HG03432 (cell line): ENCODE measurements around the gene GTPBP3.
"Not testable (repeated sequence)": the region's sequence is repeated elsewhere in the genome, so short reads cannot be mapped to it uniquely, and the experiment has no call there.

Experiments
- ATAC-seq: cut with Tn5 transposase; IDR thresholded peaks from one replicate; pipeline ENCODE4 v1.9.1; 2021; ENCODE audit warnings: mild to moderate bottlenecking, moderate library complexity; ENCODE audit not compliant: unreplicated experiment

GTPBP3 gene

DNA sequence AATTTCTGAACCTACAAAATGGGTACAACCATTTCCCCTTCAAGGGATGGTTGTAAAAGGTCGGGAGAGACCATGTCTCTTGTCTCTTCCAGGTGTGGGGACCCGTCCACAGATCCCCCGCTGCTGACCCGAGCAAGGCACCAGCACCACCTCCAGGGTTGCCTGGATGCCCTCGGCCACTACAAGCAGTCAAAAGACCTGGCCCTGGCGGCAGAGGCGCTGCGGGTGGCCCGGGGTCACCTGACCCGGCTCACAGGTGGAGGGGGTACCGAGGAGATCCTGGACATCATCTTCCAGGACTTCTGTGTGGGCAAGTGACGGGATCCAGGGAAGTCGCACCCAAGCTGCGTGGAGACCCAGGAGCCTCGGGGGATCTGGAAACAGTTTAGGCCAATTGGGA, 4.0 kb downstream of the GTPBP3 start:
- ATAC-seq = no peak

DNA sequence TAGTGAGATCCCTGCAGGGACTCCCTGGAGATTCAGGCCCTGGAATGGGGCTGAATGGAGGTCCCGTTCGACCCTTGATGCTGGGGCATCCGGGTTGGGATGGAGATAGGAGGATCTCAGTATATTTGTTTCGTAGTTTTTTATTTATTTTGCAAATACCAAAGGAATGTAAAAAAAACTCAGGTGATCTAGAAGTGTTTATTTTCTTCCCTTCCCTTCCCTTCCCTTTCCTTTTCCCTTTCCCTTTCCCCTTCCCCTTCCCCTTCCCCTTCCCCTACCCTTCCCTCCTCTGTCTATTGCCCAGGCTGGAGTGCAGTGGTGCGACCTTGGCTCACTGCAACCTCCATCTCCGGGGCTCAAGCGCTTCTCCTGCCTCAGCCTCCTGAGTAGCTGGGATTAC, 4.5 kb downstream of the GTPBP3 start:
- no peak for ATAC-seq

DNA sequence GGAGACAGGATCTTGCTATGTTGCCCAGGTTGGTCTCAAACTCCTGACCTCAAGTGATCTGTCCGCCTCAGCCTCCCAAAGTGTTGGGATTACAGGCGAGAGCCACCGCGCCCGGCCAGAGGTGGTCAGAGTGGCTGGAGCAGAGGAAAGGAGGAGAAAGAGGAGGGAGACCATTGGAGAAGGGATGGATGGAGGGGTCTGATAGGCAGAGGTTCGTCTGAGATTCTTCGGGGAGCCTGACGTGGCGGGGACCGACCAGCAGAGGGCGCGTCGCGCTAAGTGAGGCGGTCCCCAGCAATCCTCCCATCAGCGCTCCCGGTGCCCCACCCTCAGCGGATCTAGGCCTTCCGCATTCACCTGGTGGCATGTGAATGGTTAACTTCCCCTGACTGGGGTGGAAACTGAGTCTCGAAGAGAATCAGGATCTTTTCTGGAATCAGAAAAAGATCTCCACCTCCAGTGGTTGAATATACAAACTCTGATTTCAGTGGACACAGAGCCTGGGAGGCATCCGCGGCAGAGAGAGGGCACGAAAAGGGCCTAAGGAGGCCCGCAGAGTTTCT, 8.8 kb downstream of the GTPBP3 start:
- ATAC-seq = no peak

DNA sequence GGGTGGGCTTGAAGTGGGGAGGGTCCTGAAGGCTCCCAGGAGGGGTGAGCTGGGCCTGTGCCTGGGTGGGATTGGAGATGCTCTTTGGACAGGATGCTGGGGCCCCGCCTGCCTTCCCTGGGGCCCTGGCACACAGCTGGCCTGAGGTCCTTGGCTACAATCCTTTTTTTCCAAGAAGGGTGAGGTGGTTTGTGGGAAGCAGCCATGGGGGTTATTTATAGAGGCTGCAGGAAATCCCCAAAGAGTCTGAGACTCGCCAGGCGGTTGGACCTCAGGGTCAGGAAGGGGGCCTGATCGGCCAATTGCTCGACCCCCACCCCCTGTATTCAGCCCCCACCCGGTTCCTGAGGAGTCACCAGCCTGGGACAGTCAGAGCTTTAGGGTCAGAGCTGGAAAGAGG, 10.0 kb downstream of the GTPBP3 start:
- no peak for ATAC-seq

DNA sequence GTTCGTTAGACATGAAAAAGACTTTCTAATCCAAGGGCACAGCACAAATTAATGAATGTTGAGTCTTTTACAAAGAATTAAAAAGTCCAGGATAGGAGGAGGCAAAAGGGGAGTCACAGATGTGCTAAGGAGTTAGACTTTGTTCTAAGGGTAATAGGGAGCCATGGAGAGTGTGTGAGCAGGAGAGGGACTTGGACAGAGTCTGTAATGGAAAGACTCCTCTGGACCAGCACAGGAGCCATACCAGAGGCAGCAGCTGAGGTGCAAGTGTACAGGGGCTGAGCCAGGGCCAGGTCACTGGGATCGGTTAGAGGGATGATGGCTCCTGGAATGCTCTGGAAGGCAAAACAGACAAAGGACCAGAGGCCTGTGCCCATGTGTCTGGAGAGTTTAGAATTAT, 10.5 kb downstream of the GTPBP3 start:
- ATAC-seq = no peak

DNA sequence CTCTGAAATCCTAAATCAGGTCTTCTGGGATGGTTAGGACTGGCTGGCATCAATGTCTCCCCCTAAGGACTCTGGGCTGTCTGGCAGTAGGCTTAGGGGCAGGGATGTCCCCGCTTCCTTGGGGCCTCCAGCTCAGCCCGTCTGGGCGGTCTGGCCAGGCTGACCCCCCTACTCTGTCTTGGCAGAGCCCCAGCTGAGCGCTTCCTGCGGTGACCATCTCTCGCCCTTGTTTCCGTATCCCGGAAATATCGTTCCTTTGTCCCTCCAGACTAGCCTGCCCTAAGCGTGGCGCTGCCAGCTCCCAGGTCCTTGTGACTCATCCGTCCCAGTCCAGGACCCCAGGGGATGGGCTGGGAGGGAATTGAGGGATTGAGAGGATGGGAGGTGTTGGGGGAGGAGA, 11.3 kb downstream of the GTPBP3 start:
- no peak for ATAC-seq

DNA sequence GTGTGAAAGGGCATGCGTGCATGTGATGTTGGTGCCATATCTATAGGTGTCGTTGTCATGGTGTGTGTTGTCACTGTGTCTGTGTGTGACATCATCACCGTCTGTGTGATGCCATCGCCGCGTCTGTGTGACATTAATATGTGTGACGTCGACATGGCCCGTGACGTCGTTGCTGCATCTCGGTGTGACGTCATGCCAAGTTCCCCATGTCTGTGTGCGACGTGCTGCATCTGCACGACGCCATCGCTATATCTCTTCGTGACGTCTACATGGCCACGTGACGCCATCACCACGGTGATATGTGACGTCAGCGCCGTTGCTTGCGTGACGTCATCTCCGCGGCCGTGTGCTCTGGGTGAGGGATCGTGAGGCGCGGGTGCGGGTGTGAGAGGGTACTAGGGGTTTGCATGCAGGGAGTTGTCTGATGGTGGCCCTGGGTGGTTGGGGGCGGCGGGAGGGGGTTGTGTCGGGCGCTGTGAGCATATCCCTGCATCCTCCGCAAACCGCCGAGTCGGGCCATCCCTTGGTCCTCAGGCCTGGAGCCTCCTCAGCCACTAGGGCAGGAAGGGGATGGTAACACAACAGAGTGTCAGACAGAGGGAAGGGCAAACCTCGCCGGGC, 14.6 kb downstream of the GTPBP3 start:
- ATAC-seq = no peak

DNA sequence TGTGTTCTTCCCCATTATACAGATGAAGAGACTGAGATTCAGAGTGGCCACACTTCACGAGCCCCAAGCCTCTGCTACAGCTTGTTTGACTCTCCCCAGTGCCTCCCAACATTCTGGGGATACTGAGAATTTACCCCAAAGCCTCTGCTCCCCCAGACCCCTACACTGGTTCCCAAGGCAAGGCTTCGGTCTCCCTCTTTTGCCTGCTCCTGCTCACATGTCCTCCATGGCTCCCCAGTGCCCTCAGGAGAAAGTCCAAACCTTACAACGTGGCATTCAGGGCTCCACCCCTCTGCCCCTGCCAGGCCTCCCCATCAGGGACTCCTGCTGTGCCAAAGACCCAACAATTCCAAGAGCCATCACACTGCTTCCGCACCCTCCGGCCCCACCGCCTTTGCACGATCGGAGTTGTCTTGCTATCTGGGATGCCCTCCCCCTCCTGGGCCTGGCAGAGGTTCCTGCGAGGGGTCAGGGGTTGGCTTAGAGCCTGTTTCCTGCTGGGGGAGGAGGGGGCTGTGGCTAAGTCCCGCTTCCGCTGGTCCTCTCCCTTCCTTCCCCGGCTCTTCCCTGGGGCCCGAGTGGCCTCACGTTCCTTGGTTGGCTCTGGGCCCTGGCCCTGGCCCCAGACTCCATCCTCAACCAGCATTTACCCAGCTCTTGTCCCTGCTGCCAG, 15.4 kb downstream of the GTPBP3 start:
- no peak for ATAC-seq

DNA sequence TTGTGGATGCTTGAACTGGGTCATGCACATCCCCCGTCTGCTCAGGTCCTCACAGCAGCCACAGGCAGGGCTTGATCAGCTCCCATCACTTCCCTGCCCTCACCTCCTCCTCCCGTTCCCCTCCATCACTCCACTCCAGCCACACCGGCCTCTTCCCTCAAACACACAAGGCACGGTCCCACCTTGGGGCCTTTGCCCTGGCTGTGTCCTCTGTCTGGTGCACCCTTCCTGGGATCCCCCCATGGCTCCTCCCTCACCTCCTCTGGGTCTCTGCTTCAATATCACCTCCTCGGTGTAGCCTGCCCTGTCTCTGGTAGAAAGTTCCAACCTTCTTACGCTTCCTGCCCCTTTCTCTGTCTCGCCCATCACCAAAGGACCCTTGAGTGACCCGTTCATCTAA, 16.0 kb downstream of the GTPBP3 start:
- ATAC-seq = no peak

DNA sequence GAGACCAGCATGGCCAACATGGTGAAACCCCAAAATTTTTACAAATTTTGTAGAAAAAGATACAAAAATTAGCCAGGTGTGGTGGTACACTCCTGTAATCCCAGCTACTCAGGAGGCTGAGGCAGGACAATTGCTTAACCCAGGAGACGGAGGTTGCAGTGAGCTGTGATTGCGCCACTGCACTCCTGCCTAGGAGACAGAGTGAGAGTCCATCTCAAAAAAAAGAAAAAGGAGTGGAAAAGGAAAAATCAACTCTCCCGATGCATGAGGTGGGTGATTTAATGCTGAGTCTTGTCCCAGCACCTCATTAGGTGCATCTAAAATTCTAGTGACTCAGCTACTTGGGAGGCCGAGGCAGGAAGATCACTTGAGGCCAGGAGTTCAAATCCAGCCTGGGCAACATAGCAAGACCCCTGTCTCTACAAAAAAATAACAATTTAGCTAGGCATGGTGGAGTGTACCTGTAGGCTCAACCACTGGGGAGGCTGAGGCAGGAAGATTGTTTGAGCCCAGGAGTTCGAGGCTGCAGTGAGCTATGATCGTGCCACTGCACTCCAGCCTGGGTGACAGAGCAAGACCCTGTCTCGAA, 19.8 kb downstream of the GTPBP3 start:
- ATAC-seq = no peak

DNA sequence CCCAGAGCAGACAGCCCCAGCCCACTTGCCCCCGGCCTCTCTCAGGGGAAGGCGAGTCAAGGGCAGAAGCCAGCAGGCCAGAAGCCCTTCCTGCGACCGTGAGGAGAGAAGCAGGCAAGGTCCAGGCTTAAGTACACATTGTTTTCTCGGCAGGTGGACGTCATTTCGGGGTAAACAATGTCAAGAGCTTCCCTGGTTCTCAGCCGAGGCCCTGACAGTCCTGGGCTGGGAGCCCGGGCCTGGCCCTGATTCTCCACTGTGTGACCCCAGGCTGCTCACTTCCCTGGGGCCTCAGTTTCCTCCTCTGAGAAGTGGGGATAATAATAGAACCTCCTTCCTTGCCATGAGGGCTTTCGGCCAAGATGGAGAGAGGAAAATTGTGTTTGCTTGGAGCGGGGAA, 20.4 kb downstream of the GTPBP3 start:
- ATAC-seq = no peak

DNA sequence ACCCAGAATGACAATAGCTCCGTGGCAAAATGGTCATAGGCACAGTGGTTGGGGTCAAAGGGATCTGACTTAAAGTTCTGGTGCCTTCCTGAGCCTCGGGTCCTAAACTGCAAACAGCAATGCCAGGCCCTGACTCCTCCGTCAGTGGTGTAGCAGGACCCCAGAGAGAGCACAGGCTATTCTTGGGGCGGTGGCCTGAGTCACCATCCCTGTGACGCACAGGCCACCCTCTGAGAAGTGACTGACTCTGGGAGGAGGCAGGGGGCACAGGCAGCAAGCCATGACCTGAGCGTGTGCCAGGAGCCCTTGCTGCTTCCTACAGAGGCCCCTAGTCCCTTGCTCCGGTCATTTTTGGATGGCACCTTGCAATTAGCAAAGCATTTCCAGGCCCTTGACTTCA, 21.0 kb downstream of the GTPBP3 start:
- no peak for ATAC-seq

DNA sequence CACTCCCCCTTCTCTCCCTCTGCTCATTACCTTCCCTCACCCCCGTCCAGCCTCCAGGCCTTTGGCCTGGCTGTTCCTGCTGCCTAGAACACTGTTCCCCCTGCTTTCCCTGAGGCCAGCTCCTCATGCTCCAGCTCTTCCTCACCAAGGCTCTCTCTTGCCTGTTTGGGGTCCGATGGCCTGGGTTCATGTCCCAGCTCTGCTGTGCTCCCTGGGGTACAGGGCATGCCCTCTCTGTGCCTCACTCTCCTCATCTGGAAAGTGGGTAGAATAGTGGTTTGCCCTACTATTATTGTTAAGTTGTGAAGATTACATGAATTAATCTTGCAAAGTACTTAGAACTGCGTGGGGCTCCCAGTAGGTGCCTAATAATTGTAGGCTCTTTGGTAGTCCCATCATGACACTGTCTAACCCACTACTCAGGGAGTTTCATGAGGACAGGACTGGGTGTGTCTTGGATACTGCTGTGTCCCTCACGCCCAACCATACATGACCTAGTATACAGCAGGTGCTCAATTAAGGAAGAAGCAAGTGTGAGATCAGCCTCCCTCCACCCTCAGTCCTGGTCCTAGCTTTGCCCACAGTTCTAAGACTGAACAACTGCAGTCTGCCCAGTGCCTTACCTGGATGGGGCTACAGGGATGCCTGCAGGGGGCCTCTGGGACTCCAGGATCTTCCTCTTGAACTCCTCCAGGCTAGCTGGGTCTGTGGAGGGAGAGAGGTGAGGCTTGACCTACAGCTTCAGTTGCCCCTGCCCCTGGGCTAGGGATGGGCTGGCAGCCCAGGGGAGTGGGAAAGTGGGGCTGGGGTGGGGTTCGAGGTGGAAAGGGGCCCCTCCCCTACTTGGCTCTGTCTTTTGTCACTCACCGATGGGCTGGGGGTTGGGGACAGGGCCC, 22.8 kb downstream of the GTPBP3 start:
- ATAC-seq = no peak

DNA sequence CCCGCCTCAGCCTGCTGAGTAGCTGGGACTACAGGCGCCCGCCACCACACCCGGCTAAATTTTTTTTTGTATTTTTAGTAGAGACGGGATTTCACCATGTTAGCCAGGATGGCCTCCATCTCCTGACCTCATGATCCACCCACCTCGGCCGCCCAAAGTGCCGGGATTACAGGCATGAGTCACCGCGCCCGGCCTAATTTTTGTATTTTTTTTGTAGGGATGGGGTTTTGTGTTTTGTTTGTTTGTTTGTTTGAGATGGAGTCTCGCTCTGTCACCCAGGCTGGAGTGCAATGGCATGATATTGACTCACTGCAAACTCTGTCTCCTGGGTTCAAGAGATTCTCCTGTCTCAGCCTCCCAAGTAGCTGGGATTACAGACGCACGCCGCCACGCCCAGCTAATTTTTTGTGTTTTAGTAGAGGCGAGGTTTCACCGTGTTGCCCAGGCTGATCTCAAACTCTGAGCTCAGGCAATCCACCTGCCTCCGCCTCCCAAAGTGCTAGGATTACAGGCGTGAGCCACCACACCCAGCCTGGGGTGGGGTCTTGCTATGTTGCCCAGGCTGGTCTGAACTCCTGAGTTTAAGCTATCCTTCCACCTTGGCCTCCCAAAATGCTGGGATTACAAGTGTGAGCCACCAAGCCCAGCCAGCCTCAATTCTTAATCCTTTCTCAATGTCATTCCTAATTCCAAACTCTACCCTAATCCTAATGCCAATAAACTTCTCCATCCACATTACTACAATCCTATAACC, 26.7 kb downstream of the GTPBP3 start:
- not testable (repeated sequence) for ATAC-seq

DNA sequence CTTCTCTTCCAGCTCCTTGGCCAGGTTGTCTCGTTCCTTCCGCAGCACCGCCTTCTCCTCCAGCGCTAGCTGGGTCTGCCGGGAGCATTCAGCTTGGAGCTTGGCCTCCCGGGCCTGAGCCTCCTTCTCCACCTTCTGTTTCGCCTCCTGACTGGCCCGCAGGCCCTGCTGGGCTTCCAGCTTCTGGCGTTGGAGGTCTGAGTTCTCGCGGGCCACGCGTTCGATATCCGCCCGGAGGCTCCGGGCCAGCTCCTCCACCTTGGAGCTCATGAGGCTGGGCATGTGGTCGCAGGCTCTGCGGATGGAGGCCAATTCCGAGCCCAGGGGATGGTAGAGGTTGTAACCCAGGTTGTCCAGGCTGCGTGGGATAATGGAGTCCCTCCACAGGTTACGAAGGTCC, 28.0 kb downstream of the GTPBP3 start:
- no peak for ATAC-seq

DNA sequence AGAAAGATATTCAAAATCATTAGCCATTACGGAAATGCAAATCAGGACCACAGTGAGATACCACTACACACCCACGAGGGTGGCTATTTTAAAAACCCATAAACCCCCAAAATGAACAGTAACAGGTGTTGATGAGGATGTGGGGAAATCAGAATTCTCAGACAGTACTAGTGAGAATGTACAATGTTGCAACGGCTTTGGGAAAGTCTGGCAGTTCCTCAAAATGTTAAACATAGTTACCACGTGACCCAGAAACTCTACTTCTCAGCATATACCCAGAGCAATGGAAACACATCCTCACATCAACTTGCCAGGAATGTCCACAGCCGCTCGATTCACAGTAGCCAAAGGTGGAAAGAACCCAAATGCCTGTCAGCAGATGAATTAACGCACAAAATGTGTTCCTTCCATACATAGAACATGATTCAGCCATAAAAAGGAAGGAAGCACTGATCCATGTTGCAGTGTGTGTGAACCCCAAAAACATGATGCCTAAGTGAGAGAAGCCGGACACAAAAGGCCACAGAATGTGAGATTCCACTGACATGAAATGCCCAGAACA, 32.8 kb downstream of the GTPBP3 start:
- ATAC-seq = peak; percentile 79

DNA sequence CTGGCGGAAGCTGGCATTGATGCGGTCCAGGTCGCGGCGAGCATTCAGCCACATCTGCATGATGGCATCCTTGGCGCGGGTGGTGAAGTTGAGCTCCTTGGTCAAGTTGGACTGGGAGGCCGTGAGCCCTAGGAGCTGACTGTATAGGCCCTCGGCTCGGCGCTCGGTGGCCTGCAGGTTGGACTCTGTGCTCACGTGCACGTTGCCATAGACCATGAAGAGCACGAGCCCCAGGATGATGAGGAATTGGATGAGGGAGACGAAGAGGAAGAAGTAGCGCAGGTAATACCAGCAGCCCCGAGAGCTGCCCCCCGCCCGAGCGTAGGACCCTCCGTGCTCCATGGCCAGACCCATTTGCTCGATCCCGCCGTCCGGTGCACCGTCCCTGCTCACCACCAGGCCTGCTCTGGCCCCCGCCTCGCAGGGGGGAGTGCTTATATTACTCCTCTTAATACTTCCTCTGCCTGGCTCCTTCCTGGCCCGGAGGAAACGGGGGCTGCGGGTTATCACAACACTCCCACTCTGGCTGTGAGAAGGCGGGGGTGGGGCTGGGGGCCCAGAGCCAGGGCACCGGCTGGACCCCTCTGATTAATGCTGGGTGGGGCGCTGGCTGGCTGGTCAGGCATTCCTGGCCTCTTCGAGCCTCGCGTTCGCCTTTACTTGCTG, 39.7 kb downstream of the GTPBP3 start, which contains the start of gene PLVAP:
Gene PLVAP (minus strand): TSS at position 408 of the 666 bp plus-strand sequence. CDS start 54 bp downstream, at position 354.
- no peak for ATAC-seq

DNA sequence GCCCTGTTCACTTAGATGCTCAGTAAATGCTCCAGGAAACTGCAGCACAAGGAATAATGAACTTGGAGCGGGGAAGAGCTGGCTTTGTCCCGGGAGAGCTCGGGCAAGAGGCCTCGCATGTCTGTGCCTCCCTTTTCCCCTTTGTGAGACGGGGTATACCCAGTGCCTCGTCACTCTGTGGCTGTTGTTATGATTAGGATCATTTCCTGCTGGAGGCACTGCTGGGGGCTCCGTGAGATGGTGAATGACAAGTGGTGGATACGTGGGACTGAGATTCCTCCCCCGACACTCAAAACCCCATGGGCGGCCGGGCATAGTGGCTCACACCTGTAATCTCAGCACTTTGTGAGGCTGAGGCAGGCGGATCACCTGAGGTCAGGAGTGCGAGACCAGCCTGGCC, 40.9 kb downstream of the GTPBP3 start:
- no peak for ATAC-seq

DNA sequence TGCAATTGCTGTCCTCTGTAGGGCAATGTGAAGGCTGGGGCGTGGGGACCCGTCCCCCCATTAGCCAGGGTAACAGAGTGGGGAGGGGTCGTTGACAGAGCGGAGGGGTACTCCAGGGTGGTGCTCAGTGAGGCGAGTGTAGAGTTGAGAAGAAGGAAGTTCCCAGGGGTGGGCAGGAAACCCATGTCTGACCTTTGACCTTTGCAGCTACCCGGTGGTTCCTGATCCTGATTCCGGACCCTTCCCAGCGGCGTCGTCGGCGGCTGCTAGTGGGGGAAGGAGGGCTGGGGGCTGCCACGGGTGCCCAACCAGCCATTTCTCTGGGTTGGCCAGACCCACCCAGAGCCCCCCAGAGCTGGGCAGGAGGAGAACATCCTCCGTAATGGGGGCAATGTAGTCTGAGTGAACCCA, 41.9 kb downstream of the GTPBP3 start:
- no peak for ATAC-seq
